Nephron progenitor cell (in vitro differentiated cells): ENCODE measurements around the gene PPFIBP2.

Experiments used
- DNase-seq: peaks from one replicate; pipeline ENCODE4 v3.0.0; 2021
- H3K27ac Mint-ChIP-seq: 2 replicates; pipeline ENCODE4 v1.8.0; 2021; ENCODE audit warnings: mild to moderate bottlenecking, moderate library complexity, mixed read lengths
- H3K27me3 Mint-ChIP-seq: 2 replicates; pipeline ENCODE4 v1.8.0; 2021; ENCODE audit warnings: mild to moderate bottlenecking, low read depth, mixed read lengths; ENCODE audit not compliant: poor library complexity
- H3K36me3 Mint-ChIP-seq: 2 replicates; pipeline ENCODE4 v1.8.0; 2021; ENCODE audit warnings: low read depth, mixed read lengths
- H3K4me1 Mint-ChIP-seq: 2 replicates; pipeline ENCODE4 v1.8.0; 2021; ENCODE audit warnings: mixed read lengths
- H3K4me3 Mint-ChIP-seq: 2 replicates; pipeline ENCODE4 v1.8.0; 2021; ENCODE audit warnings: mild to moderate bottlenecking, moderate library complexity, mixed read lengths
- H3K9me3 Mint-ChIP-seq: 2 replicates; pipeline ENCODE4 v1.8.0; 2021; ENCODE audit warnings: mild to moderate bottlenecking, moderate library complexity, mixed read lengths
- CTCF ChIP-seq: fragments of 200-600 bp; sonication (generic); IDR thresholded peaks from 2 replicates; pipeline ENCODE4 v1.5.0; 2021; ENCODE audit warnings: antibody characterized with exemption

Gene PPFIBP2

GRCh38 chr11:7536100-7536499 is 22.3 kb downstream of the PPFIBP2 start:
- Mint-ChIP-seq H3K27ac (no peak overlapping the region), H3K36me3 (no peaks in the 10 kb centered on the region), H3K9me3 (no peaks in the 10 kb centered on the region), H3K4me1 (peaks cover 14% of the 10 kb centered on the region), H3K4me3 (no peak overlapping the region), H3K27me3 (peaks cover 41% of the 10 kb centered on the region)
- DNase-seq = peak; percentile 27
- peak; percentile 33 for TF ChIP-seq CTCF

- Mint-ChIP-seq H3K9me3 (no peaks in the 10 kb centered on the region), H3K27me3 (peaks cover 38% of the 10 kb centered on the region), H3K36me3 (no peaks in the 10 kb centered on the region), H3K4me1 (peaks cover 14% of the 10 kb centered on the region), H3K4me3 (no peak overlapping the region), H3K27ac (no peak overlapping the region)
- TF ChIP-seq CTCF = no peak
- DNase-seq = no peak
These were observed 23.5 kb downstream of the PPFIBP2 start for GRCh38 chr11:7537265-7537664.

GRCh38 chr11:7538031-7538430 is 24.2 kb downstream of the PPFIBP2 start:
- H3K27me3 Mint-ChIP-seq = peaks cover 42% of the 10 kb centered on the region
- no peaks in the 10 kb centered on the region for H3K9me3 Mint-ChIP-seq
- H3K4me1 Mint-ChIP-seq = peaks cover 14% of the 10 kb centered on the region
- no peak for TF ChIP-seq CTCF
- H3K4me3 Mint-ChIP-seq = no peak overlapping the region
- H3K27ac Mint-ChIP-seq = no peak overlapping the region
- H3K36me3 Mint-ChIP-seq = no peaks in the 10 kb centered on the region
- DNase-seq = no peak

- no peaks in the 10 kb centered on the region for H3K36me3 Mint-ChIP-seq
- peaks cover 40% of the 10 kb centered on the region for H3K27me3 Mint-ChIP-seq
- H3K27ac Mint-ChIP-seq = no peak overlapping the region
These were observed 25.0 kb downstream of the PPFIBP2 start for GRCh38 chr11:7538466-7539454.

GRCh38 chr11:7540830-7541555 is 27.2 kb downstream of the PPFIBP2 start:
- Mint-ChIP-seq H3K4me3 (no peak overlapping the region), H3K4me1 (peaks cover 8% of the 10 kb centered on the region)
- TF ChIP-seq CTCF = no peak

More at GRCh38 chr11:7538466-7539454, 25.0 kb downstream of the PPFIBP2 start:
- no peak for DNase-seq
- Mint-ChIP-seq H3K4me3 (no peak overlapping the region), H3K9me3 (no peaks in the 10 kb centered on the region), H3K4me1 (peaks cover 9% of the 10 kb centered on the region)
- TF ChIP-seq CTCF = no peak

More at GRCh38 chr11:7540830-7541555, 27.2 kb downstream of the PPFIBP2 start:
- Mint-ChIP-seq H3K9me3 (no peaks in the 10 kb centered on the region), H3K27ac (no peak overlapping the region), H3K27me3 (peaks cover 23% of the 10 kb centered on the region), H3K36me3 (no peaks in the 10 kb centered on the region)
- DNase-seq = no peak
